Right ventricle myocardium superior (tissue), 1 donor: ENCODE data around the gene EGFLAM. TPM values are rescaled to one million over a fixed set of nuclear protein-coding genes. Genes with fewer than 3 reads are reported as not detected.

Source experiments
- ATAC-seq: fragments of 200-7000 bp; cut with Tn5 transposase; one replicate; pipeline ENCODE4 v1.9.1; 2020; ENCODE audit warnings: mild to moderate bottlenecking; ENCODE audit not compliant: poor library complexity
- DNase-seq: peaks from one replicate; pipeline ENCODE4 v3.0.0-alpha.2; 2020
- intact Hi-C: fragments of 100-400 bp; cut with DNase I; formaldehyde crosslinking; loops from one replicate; pipeline ENCODE4 v1.11.2; 2022
- total RNA-seq: library from RNA; stranded (reverse); fragmentation: NEBNext Ultra II Directional; extraction: Animal tissue kit (Norgen Biotek cat#: 25700); gene quantifications from one replicate; pipeline ENCODE4 v1.2.1, GENCODE V29; 2021
- donor health status: DM: no; HTN: yes; CAD: no; lungs with severe emphysema.

EGFLAM gene
- total RNA-seq, 1 donor from 2014 or later, result 9.1 TPM

- DNase-seq (peak; percentile 29), ATAC-seq (peak; percentile 28)
- intact Hi-C loops, result no loop called here
Measured at GRCh38 chr5:38450627-38451026, 192.3 kb downstream of the EGFLAM start.

DNA sequence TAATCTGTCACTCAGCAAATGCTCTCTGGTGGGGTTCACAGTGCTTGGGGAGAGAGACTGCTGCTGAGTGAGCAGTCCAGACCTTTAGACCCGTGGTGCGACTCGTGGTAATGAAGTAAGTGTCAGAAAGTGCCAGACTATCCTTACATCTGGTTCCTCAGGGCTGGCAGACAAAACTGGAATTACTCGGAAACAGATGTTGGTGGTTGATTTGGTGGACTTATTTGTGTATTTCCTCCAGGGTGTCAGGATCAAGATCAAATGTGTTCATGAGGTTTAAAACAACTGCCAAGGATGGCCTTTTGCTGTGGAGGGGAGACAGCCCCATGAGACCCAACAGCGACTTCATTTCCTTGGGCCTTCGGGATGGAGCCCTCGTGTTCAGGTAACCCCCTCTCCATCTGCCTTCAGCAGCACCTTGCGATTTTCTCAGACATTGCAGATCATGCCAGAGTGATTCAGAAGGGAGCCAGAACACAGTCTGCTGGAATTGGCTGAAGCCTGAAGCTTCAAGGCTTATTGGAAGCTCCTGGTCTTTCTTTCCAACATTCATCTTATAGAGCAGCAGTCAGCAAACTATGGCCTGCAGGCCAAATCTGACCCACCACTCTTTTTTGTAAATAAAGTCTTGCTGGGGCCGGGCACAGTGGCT lies 192.8 kb downstream of the EGFLAM start:
- intact Hi-C loops, result no loop called here
- no peak for DNase-seq
- peak; percentile 25 for ATAC-seq

DNA sequence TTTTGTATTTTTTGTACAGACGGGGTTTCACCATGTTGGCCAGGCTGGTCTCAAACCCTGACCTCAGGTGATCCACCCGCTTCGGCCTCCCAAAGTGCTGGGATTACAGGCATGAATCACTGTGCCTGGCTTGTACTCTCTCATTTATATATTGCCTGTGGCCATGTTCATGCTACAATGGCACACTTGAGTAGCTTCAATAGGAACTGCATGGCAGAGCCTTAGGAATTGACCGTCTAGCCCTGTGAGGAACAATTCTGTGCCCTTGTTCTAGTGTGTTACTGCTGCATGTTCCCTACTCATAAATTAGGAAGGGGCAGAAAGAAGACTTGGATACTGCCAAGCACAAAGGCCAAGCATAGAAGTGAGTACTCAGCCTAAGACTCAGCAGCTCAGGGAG lies 193.8 kb downstream of the EGFLAM start:
- DNase-seq, result no peak
- no peak for ATAC-seq
- intact Hi-C loops, result no loop called here

GRCh38 chr5:38453506-38453905 lies 195.1 kb downstream of the EGFLAM start:
- intact Hi-C loops, result no loop called here
- DNase-seq (peak; percentile 13), ATAC-seq (no peak)

DNA sequence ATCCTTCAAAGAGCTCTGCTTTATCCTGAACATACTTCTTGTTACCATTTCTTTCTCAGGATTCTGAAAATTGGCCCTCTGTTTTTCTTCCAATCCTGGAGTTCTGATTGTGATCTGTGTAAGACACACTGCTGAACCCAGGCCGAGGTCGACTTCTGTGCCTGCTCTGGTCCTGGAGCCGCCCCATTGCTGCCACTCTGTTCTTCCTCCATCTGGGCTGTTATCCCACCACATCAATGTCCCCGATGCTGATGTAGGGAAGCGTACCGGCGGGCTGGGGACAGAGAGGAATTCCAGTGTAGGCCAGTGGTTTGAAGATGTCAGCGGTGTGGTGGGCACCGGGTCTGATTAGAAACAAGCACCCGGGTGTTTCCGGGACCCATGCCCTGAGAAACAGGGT lies 195.6 kb downstream of the EGFLAM start:
- intact Hi-C loops, result no loop called here
- no peak for ATAC-seq

DNA sequence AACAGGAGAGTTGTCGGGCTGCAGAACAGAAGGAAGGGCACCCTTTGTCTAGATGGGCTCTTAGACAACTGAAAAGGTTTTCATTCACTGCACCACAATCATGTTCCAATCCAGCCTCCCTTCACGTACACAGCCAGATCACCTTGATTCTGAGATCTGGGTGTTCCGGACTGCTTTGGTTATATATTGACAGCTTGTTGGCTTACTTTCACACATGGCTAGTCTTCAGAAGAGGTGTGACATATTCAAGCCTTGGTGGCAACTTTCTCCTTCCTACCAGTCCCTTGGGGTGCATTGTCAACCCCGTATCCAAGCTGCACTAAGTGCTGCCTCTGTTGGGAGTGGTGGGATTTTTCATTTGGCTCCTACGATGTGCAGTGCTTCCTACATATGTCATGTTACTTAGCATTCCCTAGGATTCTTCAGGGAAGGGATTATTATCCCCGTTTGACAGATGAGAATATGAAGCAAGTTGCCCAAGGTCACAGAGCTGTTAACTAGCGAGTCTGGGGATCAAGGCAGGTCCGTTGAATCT lies 197.5 kb downstream of the EGFLAM start:
- DNase-seq (no peak), ATAC-seq (no peak)
- intact Hi-C loops, result no loop called here

More for the DNA sequence above, 195.6 kb downstream of the EGFLAM start:
- peak; percentile 29 for DNase-seq

DNA sequence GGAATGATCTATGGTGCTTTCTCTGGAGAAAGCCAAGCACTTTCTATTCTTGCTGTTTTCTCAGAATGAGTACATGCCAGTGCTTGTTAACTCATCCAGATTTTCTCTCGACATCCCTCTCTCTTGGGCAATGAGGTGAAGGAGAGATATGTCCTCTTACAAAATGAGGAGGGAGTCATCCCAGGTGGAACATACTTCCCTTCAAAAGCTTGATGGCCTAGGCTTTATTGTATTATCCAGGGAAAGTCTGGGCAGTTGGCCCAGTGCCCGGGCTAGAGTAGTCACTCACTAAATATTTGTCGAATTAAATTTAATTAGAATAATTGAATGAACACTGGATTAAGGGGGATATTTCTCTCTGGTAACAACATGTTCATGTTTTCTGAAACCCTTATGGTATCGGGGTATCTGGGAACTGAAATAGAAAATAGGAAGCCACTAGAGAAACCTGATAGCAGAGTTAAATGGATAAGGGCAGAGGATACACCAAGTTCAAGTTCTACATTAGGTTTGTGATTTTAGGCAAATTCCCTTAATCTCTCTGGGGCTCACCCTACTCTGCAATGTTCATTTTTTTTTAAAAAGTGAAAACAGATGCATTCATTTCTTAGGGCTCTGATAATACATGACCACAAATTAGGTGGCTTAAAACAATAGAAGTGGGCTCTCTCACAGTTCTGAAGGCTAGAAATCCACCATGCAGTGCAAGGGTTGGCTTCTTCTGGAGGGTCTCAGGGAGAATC lies 198.5 kb downstream of the EGFLAM start:
- intact Hi-C loops, result no loop called here
- DNase-seq (no peak), ATAC-seq (no peak)

GRCh38 chr5:38458174-38458573 lies 199.8 kb downstream of the EGFLAM start:
- no peak for DNase-seq
- intact Hi-C loops, result no loop called here
- no peak for ATAC-seq

DNA sequence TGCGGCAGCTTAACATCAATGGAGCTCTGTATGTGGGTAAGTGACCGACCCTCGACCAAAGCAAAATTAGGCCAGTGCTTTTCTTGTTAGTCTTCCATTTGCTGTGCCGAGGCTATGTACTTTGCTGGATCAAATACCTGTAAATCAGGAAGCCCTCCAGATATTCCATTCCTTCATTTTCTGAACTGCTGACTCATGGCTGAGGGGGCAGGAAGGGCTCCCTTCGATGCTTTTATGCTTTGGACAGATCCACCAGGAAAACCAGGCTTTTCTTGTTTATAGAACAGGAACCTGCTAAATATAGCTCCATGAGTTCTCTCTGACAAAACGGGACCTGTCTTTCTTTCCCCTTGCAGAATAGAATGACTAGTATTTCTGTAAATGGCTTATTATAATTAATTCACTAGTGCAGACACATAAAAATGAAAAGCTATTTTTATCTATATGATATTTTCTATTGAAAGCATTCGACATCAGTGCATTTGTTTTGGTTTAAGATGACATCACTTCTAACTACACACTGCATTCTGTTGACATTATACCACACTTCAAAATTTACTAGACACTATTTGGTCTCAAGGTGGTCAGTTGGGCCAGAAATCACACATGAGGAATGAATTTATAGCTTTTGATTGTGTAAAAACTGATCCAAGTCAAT lies 204.7 kb downstream of the EGFLAM start:
- DNase-seq (no peak), ATAC-seq (no peak)
- intact Hi-C loops, result no loop called here

DNA sequence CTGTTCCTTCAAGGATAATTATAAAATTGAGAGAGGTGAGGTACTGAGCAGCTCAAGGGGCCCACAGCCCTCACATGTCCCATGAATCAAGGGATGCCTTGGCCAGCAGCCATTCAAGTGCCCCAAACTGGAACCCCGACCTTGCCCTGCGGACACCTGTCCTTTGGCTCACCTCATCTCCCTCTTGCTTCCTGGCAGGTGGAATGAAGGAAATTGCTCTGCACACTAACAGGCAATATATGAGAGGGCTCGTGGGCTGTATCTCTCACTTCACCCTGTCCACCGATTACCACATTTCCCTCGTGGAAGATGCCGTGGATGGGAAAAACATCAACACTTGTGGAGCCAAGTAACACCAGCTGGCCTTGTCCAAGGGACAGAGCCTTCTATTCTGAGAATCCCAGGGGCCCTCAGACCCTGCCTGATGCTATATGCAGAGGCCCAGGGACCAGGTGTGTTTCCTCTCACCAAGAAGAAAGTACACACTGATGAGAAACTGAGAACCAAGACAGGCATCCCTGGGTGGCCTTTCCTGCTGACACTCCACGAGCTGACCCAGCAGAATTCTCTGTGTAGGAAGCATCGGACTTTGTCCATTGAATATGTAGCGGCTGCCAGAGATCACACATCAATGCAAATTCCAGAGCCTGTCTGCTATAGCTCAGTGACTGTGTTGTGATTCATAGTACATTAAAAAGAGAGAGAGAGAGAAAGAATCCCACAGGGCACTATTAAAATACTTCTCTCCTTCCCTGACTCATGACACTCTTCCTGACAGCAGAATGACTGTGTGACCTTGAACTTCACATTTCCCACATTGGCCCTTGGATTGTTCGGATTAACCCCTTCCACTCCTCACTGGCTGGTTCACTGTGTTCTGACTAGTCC lies 205.5 kb downstream of the EGFLAM start:
- intact Hi-C loops, result no loop called here
- DNase-seq (no peak), ATAC-seq (peak; percentile 4)

DNA sequence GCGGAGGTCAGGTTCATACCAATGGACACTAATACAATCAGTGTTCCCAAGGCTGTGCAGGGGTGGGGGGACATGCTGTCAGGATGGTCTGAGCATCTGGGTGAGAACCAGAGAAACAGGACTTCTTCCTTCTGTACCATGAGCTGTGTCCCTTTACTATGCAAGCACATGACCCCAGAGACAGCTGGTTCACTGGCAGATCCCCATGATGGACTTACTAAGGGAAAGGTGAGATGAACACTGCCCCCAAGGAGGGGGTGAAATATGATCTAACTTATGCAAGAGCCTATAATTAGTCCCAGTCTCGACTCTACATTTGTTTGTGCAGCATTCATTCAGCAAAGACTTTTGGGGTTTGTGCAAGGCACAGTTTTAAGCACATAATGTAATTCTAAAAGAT lies 206.7 kb downstream of the EGFLAM start:
- intact Hi-C loops, result no loop called here
- ATAC-seq (no peak), DNase-seq (no peak)

GRCh38 chr5:38465702-38466423 lies 207.5 kb downstream of the EGFLAM start:
- ATAC-seq (no peak), DNase-seq (no peak)
- intact Hi-C loops, result no loop called here

- intact Hi-C loops, result no loop called here
- DNase-seq (peak; percentile 91), ATAC-seq (peak; percentile 76)
Measured at GRCh38 chr5:38466424-38467189, 208.2 kb downstream of the EGFLAM start.

GRCh38 chr5:38467353-38468040 lies 209.1 kb downstream of the EGFLAM start:
- peak; percentile 34 for ATAC-seq
- intact Hi-C loops, result no loop called here
- DNase-seq, result peak; percentile 78

- no peak for ATAC-seq
- intact Hi-C loops, result no loop called here
- DNase-seq, result no peak
Measured at GRCh38 chr5:38468202-38468673, 209.9 kb downstream of the EGFLAM start.

GRCh38 chr5:38468978-38469706 lies 210.8 kb downstream of the EGFLAM start:
- DNase-seq, result peak; percentile 87
- intact Hi-C loops, result no loop called here
- ATAC-seq, result peak; percentile 48
